Mucosa of stomach (tissue), 1 donor: ENCODE data around the gene PSD4.
A peak's percentile ranks its signal among the peaks of the same experiment; 100 is the strongest.

ENCODE experiments used
- H3K27me3 ChIP-seq: one replicate; pipeline ENCODE4 v1.7.0; 2013; ENCODE audit warnings: mild to moderate bottlenecking, low read length; ENCODE audit not compliant: control insufficient read depth, insufficient read depth
- H3K36me3 ChIP-seq: one replicate; pipeline ENCODE4 v1.7.0; 2013; ENCODE audit warnings: low read length; ENCODE audit not compliant: control insufficient read depth, insufficient read depth
- H3K4me1 ChIP-seq: one replicate; pipeline ENCODE4 v1.7.0; 2013; ENCODE audit warnings: mild to moderate bottlenecking, low read length; ENCODE audit not compliant: control insufficient read depth, insufficient read depth
- H3K4me3 ChIP-seq: one replicate; pipeline ENCODE4 v1.7.0; 2013; ENCODE audit warnings: low read length
- H3K9ac ChIP-seq: one replicate; pipeline ENCODE4 v1.7.0; 2013; ENCODE audit warnings: mild to moderate bottlenecking, low read length, moderate library complexity
- H3K9me3 ChIP-seq: one replicate; pipeline ENCODE4 v1.7.0; 2013; ENCODE audit warnings: mild to moderate bottlenecking, low read length, moderate library complexity; ENCODE audit not compliant: control insufficient read depth
- donor health status: Pancreatic carcinoma.

Gene PSD4

GRCh38 chr2:113164930-113165585, 8.7 kb upstream of the PSD4 start:
- H3K4me1 ChIP-seq: peaks cover 37% of the 10 kb centered on the region
- H3K36me3 ChIP-seq: no peaks in the 10 kb centered on the region
- no peak overlapping the region for H3K9ac ChIP-seq
- no peaks in the 10 kb centered on the region for H3K27me3 ChIP-seq
- H3K4me3 ChIP-seq: no peak overlapping the region
- no peaks in the 10 kb centered on the region for H3K9me3 ChIP-seq

- peaks cover 37% of the 10 kb centered on the region for H3K4me1 ChIP-seq
- H3K9ac ChIP-seq: no peak overlapping the region
- H3K36me3 ChIP-seq: no peaks in the 10 kb centered on the region
- no peak overlapping the region for H3K4me3 ChIP-seq
- no peaks in the 10 kb centered on the region for H3K27me3 ChIP-seq
- H3K9me3 ChIP-seq: no peaks in the 10 kb centered on the region
Measured at GRCh38 chr2:113166187-113166645, 7.6 kb upstream of the PSD4 start.

GRCh38 chr2:113167115-113167932, 6.4 kb upstream of the PSD4 start:
- Histone ChIP-seq H3K36me3 (no peaks in the 10 kb centered on the region), H3K4me1 (peaks cover 38% of the 10 kb centered on the region), H3K9me3 (no peaks in the 10 kb centered on the region), H3K9ac (peak overlapping the region; percentile 51), H3K27me3 (no peaks in the 10 kb centered on the region), H3K4me3 (no peak overlapping the region)

GRCh38 chr2:113167962-113168340, 5.8 kb upstream of the PSD4 start:
- no peaks in the 10 kb centered on the region for H3K27me3 ChIP-seq
- no peak overlapping the region for H3K4me3 ChIP-seq
- H3K4me1 ChIP-seq: peaks cover 44% of the 10 kb centered on the region
- no peaks in the 10 kb centered on the region for H3K9me3 ChIP-seq
- H3K36me3 ChIP-seq: no peaks in the 10 kb centered on the region
- peak overlapping the region; percentile 48 for H3K9ac ChIP-seq

GRCh38 chr2:113169002-113169530, 4.7 kb upstream of the PSD4 start:
- peaks cover 49% of the 10 kb centered on the region for H3K4me1 ChIP-seq
- no peaks in the 10 kb centered on the region for H3K27me3 ChIP-seq
- H3K36me3 ChIP-seq: no peaks in the 10 kb centered on the region

GRCh38 chr2:113169586-113169985, 4.2 kb upstream of the PSD4 start:
- H3K9ac ChIP-seq: no peak overlapping the region
- no peaks in the 10 kb centered on the region for H3K9me3 ChIP-seq
- no peaks in the 10 kb centered on the region for H3K36me3 ChIP-seq
- H3K27me3 ChIP-seq: no peaks in the 10 kb centered on the region
- H3K4me1 ChIP-seq: peaks cover 49% of the 10 kb centered on the region
- H3K4me3 ChIP-seq: no peak overlapping the region

More at GRCh38 chr2:113169002-113169530, 4.7 kb upstream of the PSD4 start:
- Histone ChIP-seq H3K4me3 (no peak overlapping the region), H3K9me3 (no peaks in the 10 kb centered on the region), H3K9ac (no peak overlapping the region)

- H3K9me3 ChIP-seq: no peaks in the 10 kb centered on the region
- peaks cover 42% of the 10 kb centered on the region for H3K4me1 ChIP-seq
- no peaks in the 10 kb centered on the region for H3K27me3 ChIP-seq
- no peaks in the 10 kb centered on the region for H3K36me3 ChIP-seq
- no peak overlapping the region for H3K4me3 ChIP-seq
- no peak overlapping the region for H3K9ac ChIP-seq
Measured at GRCh38 chr2:113171334-113172075, 2.3 kb upstream of the PSD4 start.

- Histone ChIP-seq H3K4me3 (no peak overlapping the region), H3K4me1 (peaks cover 29% of the 10 kb centered on the region), H3K36me3 (no peaks in the 10 kb centered on the region), H3K27me3 (no peaks in the 10 kb centered on the region), H3K9ac (peak overlapping the region; percentile 54), H3K9me3 (no peaks in the 10 kb centered on the region)
Measured at GRCh38 chr2:113172721-113173541, 840 bp upstream of the PSD4 start.

GRCh38 chr2:113174376-113174750, 592 bp downstream of the PSD4 start:
- H3K4me3 ChIP-seq: peak overlapping the region; percentile 32
- H3K27me3 ChIP-seq: no peaks in the 10 kb centered on the region
- H3K4me1 ChIP-seq: peaks cover 33% of the 10 kb centered on the region
- peak overlapping the region; percentile 54 for H3K9ac ChIP-seq
- H3K36me3 ChIP-seq: no peaks in the 10 kb centered on the region
- no peaks in the 10 kb centered on the region for H3K9me3 ChIP-seq

GRCh38 chr2:113175042-113175628, 1.4 kb downstream of the PSD4 start:
- H3K9ac ChIP-seq: peak overlapping the region; percentile 13
- H3K4me3 ChIP-seq: no peak overlapping the region
- H3K36me3 ChIP-seq: no peaks in the 10 kb centered on the region
- H3K27me3 ChIP-seq: no peaks in the 10 kb centered on the region
- peaks cover 35% of the 10 kb centered on the region for H3K4me1 ChIP-seq
- no peaks in the 10 kb centered on the region for H3K9me3 ChIP-seq
